C4-2B (cell line): ENCODE results near the gene RYR3.

ENCODE experiments used
- ZFX ChIP-seq: fragments of 450-650 bp; IDR thresholded peaks from 2 replicates; pipeline ENCODE4 v1.6.1; 2017
- TF ChIP-seq, protein P1 (sequence below): fragments of 450-650 bp; conservative IDR thresholded peaks from 2 replicates; pipeline ENCODE4 v1.5.1; 2017; ENCODE audit warnings: mild to moderate bottlenecking

GRCh38 chr15:33343275-33343674 lies 32.5 kb downstream of the RYR3 start:
- TF ChIP-seq, protein P1, sequence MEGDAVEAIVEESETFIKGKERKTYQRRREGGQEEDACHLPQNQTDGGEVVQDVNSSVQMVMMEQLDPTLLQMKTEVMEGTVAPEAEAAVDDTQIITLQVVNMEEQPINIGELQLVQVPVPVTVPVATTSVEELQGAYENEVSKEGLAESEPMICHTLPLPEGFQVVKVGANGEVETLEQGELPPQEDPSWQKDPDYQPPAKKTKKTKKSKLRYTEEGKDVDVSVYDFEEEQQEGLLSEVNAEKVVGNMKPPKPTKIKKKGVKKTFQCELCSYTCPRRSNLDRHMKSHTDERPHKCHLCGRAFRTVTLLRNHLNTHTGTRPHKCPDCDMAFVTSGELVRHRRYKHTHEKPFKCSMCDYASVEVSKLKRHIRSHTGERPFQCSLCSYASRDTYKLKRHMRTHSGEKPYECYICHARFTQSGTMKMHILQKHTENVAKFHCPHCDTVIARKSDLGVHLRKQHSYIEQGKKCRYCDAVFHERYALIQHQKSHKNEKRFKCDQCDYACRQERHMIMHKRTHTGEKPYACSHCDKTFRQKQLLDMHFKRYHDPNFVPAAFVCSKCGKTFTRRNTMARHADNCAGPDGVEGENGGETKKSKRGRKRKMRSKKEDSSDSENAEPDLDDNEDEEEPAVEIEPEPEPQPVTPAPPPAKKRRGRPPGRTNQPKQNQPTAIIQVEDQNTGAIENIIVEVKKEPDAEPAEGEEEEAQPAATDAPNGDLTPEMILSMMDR, result no peak
- no peak for TF ChIP-seq ZFX
